ENCODE measurements around the gene PRPH. TPM values are rescaled to one million over a fixed set of nuclear protein-coding genes. Genes with fewer than 3 reads are reported as not detected.
"Not testable (repeated sequence)": the region's sequence is repeated elsewhere in the genome, so short reads cannot be mapped to it uniquely, and the experiment has no call there.

PRPH gene
- total RNA-seq, 1 donor from 2014 or later: 0.26 TPM

DNA sequence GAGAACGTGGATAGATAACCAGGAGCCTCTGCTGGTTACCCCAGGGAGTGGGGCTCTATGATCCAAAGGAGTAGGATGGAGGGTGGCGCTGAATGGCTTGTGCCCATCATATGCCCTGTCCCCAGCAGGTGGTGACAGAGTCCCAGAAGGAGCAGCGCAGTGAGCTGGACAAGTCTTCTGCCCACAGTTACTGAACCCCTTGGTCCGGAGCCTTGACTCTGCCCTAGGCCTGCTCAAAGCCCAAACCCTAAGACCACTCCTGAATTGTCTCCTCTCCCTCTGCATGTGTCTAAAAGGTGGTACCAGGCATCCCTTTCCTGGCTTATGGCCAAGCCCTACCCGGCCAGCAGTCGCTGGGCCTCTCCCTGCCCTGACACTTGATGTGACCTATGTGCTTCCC is 3.2 kb downstream of the PRPH start:
- no peak for DNase-seq (ENCODE audit: low read depth, low spot score)

DNA sequence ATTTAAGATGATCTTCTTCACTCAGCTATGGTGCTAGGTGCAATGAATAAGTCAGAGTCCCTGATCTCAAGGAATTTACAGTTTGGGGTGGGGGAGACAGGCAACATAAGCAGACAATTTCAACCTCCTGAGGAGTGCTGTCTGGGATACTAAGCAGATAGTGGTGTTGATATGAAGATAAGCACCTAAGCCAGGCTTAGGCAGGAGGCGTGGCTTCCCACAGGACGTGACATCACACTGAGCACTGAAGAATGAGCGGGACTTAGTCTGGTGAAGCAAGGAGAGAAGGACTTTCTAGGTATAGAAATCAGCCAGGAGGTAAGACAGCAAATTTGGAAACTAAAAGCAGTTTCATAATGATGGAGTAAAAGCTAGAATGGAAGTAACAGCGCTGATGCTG is 6.8 kb downstream of the PRPH start:
- no peak for DNase-seq (ENCODE audit: low read depth, low spot score)

DNA sequence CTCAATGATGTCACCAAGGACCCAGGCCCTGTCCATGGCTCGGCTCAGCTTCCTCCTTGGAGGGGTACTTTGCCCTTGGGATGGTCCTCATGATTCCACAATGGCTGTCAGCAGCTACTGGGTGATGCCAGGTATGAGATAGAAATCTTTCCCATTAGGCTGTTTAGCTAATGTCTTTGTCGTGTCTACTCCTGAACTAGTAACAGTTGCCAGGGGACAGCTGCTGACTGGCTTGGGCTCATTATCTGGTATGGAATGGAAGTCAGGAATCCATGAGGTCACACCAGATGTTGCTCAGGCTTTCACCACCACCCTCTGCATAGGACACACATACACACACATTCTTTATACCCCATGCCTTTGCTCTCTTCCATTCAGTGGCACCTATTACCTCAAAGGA is 9.2 kb downstream of the PRPH start:
- DNase-seq (ENCODE audit: low read depth, low spot score): no peak

DNA sequence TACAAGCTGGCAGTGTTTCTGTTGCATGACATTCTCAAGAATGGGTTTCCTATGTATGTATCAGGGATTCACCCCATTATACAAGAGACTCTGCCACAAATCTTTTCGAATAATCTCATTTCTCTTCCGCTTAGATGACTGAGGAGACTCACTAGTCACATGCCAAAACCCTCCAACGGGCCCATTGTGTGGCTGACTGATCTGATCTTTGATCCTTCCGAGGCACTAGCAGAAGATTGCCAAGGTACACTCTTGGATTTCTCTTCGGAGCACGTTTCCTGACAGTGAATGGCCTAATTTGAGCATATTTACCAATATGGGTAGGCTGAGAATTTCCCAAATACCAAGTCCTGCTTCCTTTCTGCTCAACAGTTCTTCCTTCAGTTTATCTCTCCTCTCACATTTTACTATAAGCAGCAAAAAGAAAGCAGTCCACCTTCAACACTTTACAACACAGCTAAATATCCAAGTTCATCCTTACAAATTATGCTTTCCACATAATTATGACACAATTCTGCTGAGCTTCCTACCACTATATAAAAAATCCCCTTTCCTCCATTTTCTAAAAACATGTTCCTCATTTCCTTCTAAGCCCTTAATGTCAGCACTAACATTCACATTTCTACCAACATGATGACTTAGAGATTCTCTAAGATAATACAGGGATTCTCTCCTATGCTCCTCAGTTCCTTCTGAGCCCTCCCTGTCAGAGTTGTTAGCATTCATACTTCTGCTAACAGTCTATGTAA is 11.0 kb downstream of the PRPH start:
- DNase-seq (ENCODE audit: low read depth, low spot score): no peak

DNA sequence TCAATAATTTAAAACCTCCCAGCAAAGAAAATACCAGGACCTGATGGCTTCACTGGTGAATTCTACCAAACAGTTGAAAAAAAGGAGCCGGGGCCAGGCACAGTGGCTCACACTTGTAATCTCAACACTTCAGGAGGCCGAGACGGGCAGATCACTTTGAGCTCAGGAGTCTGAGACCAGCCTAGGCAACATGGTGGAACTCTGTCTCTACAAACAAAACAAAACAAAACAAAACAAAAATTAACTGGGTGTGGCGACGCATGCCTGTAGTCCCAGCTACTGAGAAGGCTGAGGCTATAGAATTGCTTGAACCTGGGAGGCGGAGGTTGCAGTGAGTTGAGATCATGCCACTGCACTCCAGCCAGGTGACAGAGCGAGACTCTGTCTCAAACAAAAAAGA is 14.4 kb downstream of the PRPH start:
- DNase-seq (ENCODE audit: low read depth, low spot score): no peak

DNA sequence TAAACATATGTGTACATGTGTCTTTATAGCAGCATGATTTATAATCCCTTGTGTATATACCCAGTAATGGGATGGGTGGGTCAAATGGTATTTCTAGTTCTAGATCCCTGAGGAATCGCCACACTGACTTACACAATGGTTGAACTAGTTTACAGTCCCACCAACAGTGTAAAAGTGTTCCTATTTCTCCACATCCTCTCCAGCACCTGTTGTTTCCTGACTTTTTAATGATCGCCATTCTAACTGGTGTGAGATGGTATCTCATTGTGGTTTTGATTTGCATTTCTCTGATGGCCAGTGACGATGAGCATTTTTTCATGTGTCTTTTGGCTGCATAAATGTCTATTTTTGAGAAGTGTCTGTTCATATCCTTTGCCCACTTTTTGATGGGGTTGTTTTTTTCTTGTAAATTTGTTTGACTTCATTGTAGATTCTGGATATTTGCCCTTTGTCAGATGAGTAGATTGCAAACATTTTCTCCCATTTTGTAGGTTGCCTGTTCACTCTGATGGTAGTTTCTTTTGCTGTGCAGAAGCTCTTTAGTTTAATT is 15.6 kb downstream of the PRPH start:
- not testable (repeated sequence) for DNase-seq (ENCODE audit: low read depth, low spot score)

DNA sequence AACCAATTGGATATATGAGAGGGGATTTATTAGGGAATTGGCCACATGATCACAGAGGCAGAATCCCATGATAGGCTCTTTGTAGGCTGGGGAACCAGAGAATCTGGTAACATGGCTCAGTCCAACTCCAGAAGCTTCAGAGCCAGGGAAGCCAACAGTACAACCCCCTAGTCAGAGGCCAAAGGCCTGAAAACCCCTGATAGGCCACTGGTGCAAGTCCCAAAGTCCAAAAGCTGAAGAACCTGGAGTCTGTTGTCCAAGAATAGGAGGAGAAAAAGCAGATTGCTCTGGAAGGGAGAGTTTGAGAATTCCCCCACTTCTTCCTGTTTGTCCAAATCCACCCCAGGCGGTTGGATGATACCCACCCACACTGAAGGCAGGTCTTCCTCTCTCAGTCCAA is 19.9 kb downstream of the PRPH start:
- no peak for DNase-seq (ENCODE audit: low read depth, low spot score)

DNA sequence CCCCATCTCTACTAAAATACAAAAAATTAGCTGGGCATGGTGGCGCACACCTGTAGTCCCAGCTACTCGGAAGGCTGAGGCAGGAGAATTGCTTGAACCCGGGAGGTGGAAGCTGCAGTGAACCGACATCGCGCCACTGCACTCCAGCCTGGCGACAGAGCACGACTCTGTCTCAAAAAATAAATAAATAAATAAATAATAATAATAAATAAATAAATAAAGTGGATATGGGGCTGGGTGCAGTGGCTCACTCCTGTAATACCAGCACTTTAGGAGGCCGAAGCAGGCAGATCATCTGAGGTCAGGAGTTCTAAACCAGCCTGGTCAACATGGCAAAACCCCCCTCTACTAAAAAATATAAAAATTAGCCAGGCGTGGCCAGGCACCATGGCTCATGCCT is 22.2 kb downstream of the PRPH start:
- DNase-seq (ENCODE audit: low read depth, low spot score): not testable (repeated sequence)

DNA sequence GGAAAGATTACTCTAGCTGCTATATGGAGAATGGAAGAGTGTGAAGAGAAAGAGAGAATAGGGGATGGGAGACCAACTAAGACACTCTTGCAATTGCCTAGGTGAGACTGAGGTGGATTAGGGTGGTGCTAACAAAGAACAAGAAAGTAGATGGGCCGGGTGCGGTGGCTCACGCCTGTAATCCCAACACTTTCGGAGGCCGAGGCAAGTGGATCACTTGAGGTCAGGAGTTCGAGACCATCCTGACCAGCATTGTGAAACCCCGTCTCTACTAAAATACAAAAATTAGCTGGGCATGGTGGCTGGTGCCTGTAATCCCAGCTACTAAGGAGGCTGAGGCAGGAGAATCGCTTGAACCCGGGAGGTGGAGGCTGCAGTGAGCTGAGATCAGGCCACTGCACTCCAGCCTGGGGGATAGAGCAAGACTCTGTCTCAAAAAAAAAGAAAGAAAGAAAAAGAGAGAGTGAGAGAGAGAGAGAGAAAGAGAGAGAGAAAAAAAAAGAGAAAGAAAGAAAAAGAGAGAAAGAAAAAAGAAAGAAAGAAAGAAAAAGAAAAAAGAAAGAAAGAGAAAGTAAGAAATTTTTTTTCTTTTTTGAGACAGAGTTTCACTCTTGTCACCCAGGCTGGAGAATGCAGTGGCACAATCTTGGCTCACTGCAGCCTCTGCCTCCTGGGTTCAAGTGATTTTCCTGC is 25.6 kb downstream of the PRPH start:
- DNase-seq (ENCODE audit: low read depth, low spot score): not testable (repeated sequence)

DNA sequence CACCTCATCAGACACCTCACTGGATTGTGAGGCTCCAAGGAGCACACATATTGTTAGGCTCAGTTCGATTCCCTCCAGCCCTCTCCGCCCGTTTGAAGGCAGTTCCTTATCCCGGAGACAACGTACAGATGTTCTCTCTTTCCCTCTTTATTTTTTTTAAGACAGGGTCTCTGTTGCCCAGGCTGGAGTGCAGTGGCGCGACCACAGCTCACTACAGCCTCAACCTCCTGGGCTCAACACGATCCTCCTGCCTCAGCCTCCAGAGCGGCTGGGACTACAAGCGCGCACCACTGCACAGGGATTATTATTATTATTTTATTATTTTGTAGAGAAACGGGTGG is 27.4 kb downstream of the PRPH start:
- DNase-seq (ENCODE audit: low read depth, low spot score): no peak

DNA sequence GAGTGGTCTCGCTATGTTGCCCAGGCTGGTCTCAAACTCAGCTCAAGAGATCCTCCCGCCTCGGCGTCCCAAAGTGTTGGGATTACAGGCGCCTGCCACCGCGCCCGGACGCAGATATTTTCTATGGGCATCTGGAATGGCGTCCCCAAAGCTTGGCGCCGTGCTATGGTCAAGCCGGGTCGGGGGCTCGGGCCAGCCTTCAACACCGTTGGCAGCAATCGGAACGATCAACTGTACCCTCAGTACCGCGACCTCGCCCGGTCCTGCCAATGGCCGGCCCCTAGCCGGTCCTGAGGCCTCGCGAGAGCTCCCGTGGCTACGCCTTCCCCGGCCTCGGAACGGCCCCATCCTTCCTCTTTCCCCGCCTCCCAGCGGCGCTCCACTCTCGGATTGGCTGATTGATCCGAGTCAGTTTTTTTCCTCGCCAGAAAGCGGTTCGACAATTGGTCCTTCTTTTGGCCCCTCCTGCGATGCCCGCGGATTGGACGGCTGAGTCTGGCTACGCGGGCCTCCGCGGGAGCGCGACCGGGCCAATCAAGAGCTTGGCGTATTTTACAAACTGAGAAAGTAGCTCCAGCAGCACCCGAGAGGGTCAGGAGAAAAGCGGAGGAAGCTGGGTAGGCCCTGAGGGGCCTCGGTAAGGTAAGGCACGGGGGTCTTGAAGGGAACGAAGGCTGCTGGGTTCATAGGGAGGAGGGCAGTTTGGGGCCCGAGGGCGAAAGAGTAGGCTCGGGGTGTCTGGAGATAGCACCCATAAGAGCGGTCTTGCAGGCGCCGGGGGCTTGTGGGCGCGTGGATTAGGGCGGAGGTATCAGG is 28.0 kb downstream of the PRPH start, which contains the start of gene TROAP:
TSS of gene TROAP (plus strand) at position 548 of the 816 bp plus-strand sequence. CDS start 354 bp downstream, outside the sequence.
- DNase-seq (ENCODE audit: low read depth, low spot score): peak; percentile 91

DNA sequence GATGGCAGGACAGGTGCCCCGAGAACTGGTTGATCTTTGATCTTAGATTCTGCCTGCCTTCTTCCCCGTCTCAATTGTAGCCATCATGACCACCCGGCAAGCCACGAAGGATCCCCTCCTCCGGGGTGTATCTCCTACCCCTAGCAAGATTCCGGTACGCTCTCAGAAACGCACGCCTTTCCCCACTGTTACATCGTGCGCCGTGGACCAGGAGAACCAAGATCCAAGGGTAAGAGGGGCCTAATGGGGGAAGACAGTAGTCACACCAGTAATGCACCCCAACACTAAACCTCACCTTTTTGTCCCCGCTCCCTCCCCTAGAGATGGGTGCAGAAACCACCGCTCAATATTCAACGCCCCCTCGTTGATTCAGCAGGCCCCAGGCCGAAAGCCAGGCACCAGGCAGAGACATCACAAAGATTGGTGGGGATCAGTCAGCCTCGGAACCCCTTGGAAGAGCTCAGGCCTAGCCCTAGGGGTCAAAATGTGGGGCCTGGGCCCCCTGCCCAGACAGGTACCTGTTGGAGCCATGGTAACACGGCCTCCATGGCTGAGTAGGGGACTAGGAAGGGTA is 28.7 kb downstream of the PRPH start:
- DNase-seq (ENCODE audit: low read depth, low spot score): no peak

DNA sequence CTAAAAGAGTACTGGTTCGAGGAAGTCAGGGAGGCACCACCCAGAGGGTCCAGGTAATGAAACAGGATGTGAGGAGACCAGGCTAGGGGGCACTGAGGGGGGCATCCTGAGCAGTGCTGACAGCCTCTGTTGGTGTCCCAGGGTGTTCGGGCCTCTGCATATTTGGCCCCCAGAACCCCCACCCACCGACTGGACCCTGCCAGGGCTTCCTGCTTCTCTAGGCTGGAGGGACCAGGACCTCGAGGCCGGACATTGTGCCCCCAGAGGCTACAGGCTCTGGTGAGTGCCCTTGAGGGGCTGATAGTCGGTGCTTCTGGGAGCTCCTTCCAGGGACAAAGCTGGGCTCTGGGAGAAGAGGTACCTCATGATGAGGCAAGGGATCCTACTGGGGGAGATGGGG is 30.7 kb downstream of the PRPH start:
- DNase-seq (ENCODE audit: low read depth, low spot score): no peak

DNA sequence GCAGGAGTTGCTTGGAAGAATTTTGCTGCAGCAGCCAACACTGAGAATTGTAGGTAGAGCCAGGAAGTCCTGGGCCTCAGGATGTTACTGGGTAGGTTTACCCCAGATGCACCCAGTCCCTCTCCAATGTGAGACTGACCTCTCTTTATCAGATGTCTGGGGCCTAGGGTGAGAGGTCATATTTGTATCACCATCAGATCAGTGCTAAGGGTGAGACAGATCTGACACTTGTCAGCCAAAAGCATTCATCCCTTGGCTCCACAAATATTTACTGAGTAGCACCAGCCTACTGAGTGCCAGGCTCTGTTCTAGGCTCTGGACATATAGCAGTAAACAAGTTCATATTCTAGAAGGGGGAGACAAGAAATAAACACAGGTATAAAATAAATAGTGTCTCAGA is 32.4 kb downstream of the PRPH start:
- no peak for DNase-seq (ENCODE audit: low read depth, low spot score)

DNA sequence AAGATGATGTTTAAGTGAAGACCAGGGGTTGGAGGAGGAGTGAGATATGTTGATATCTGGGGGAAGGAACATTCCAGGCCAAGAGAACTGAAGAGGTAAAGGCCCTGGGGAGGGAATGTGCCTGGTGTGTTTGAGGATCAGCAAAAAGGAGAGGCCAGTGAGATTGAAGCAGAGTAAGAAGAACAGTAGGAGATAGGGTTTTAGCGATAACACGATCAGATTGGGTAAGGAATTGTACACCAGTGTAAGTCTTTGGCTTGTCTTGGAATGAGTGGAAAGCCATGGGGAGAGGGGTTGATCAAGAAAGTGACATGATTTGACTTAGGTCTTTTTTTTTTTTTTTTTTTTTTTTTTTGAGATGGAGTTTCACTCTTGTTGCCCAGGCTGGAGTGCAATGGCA is 32.9 kb downstream of the PRPH start:
- no peak for DNase-seq (ENCODE audit: low read depth, low spot score)

DNA sequence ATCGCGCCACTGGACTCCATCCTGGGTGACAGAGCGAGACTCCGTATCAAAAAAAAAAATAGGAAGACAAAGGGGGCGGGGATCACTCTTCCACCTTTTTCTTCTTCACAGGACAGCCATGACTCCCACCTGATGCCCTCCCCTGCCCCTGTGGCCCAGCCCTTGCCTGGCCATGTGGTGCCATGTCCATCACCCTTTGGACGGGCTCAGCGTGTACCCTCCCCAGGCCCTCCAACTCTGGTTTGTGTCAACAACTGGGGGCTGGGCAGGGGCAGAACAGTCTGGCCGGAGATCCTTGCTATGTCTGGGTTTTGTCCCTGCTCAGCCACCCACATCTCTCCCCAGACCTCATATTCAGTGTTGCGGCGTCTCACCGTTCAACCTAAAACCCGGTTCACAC is 33.9 kb downstream of the PRPH start:
- DNase-seq (ENCODE audit: low read depth, low spot score): no peak

DNA sequence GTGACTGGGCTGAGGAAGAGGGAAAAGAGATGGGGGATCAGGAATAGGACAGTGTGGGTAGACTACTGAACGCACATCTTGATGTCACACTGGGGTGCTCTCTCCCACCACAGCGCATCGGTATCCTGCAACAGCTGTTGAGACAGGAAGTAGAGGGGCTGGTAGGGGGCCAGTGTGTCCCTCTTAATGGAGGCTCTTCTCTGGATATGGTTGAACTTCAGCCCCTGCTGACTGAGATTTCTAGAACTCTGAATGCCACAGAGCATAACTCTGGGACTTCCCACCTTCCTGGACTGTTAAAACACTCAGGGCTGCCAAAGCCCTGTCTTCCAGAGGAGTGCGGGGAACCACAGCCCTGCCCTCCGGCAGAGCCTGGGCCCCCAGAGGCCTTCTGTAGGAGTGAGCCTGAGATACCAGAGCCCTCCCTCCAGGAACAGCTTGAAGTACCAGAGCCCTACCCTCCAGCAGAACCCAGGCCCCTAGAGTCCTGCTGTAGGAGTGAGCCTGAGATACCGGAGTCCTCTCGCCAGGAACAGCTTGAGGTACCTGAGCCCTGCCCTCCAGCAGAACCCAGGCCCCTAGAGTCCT is 35.2 kb downstream of the PRPH start:
- no peak for DNase-seq (ENCODE audit: low read depth, low spot score)

DNA sequence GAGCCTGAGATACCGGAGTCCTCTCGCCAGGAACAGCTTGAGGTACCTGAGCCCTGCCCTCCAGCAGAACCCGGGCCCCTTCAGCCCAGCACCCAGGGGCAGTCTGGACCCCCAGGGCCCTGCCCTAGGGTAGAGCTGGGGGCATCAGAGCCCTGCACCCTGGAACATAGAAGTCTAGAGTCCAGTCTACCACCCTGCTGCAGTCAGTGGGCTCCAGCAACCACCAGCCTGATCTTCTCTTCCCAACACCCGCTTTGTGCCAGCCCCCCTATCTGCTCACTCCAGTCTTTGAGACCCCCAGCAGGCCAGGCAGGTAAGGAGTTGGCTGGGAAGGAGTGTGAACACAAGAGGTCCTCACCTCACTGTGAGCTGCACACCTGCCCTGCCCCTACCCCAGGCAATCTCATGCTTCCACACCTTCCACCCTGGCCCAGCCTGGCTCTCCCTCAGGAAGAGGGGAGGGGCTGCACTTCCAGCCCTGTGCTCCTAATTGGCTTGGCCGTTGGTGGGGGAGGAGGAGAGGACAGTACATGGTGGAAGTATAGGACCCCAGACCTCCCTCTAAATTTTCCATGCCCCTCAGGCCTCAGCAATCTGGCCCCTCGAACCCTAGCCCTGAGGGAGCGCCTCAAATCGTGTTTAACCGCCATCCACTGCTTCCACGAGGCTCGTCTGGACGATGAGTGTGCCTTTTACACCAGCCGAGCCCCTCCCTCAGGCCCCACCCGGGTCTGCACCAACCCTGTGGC is 35.9 kb downstream of the PRPH start:
- DNase-seq (ENCODE audit: low read depth, low spot score): no peak

DNA sequence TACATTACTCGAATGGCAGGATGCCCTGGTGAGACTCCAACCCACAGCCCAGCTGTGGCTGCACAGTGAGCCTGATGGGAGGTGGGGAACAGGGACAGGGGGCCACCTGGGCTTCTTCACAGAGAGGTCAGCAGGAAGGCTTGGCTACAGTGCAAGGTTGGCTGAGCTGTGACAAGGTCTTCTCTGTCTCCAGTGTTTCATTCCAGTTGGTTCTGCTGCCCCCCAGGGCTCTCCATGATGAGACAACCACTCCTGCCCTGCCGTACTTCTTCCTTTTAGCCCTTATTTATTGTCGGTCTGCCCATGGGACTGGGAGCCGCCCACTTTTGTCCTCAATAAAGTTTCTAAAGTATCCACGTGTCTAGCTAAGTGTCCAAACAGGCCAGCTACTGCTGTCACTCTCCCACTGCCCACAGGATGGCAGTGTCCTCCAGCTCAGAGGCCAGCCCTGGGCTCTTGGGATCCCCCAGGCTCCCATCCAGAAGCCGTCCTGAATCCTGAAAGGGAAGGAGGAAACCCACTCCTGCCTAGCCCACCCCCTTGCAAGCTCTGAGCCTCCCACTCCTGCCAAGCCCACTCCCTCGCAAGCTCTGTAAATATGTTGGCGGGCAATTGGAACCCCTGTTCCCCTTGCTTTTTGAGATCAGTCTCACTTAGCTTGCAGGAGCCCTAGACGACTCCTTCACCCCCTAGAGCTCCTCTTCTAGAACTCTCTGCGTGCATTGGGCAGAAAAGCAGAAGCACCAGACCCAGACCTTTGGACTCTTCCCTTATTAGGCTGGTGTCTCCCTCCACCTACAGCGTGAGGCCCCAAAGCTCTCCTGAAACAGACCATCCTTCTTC is 36.7 kb downstream of the PRPH start:
- peak; percentile 54 for DNase-seq (ENCODE audit: low read depth, low spot score)

DNA sequence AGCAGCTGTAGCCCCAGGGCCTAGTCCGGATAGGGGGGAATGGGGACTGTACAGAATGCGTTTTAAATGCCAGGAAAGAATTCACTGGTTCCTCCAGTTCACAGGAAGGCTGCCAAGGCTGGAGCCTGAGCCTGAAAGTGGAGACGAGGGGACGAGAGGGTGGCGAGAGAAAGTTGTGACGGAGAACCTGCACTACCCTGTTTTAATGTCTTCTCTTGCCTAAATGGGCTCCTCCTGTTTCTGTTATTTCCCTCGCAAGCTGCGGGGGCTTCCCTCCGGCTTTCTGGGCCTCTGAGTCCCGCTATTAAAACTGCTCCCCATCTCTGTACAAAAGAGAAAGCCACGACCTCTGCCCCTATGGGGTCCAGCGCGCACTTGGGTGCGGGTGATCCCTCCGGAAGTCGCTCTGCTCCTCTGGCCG is 37.5 kb downstream of the PRPH start:
- no peak for DNase-seq (ENCODE audit: low read depth, low spot score)
